Vagina (tissue), 2 donors: ENCODE data around the gene MAML2. TPM values are rescaled to one million over a fixed set of nuclear protein-coding genes. Genes with fewer than 3 reads are reported as not detected.

Source experiments
- DNase-seq, 2 donors: peaks; one replicate each; pipeline ENCODE4 v3.0.0-alpha.2; 2017; ENCODE audit errors: extremely low spot score in 2 of 2
- H3K27ac ChIP-seq: fragments of 200-600 bp; sonication (generic); one replicate; pipeline ENCODE4 v1.5.1; 2019
- H3K27me3 ChIP-seq: fragments of 200-600 bp; sonication (generic); one replicate; pipeline ENCODE4 v1.5.1; 2019
- H3K36me3 ChIP-seq, 2 donors: fragments of 200-600 bp; sonication (generic); one replicate each; pipeline ENCODE4 v1.5.1; 2017 to 2019
- H3K4me1 ChIP-seq: fragments of 200-600 bp; sonication (generic); one replicate; pipeline ENCODE4 v1.5.1; 2019
- H3K4me3 ChIP-seq, 2 donors: fragments of 200-600 bp; sonication (generic); 1 replicate in 1 of 2; 2 replicates in 1 of 2; pipeline ENCODE4 v1.5.1; 2016 to 2019
- H3K9me3 ChIP-seq: fragments of 200-600 bp; sonication (generic); one replicate; pipeline ENCODE4 v1.5.1; 2019
- POLR2A ChIP-seq, 2 donors: fragments of 450-650 bp; IDR thresholded peaks; one replicate each; pipeline ENCODE4 v1.6.1; 2017; ENCODE audit warnings: antibody characterized with exemption in 2 of 2, mild to moderate bottlenecking in 2 of 2, moderate library complexity in 2 of 2
- POLR2AphosphoS5 ChIP-seq, 2 donors: sonication (generic); formaldehyde crosslinking; IDR thresholded peaks; one replicate each; pipeline ENCODE4 v1.9.0; 2017; ENCODE audit warnings: antibody characterized with exemption in 2 of 2, mild to moderate bottlenecking in 2 of 2, low read depth in 1 of 2; ENCODE audit not compliant: insufficient read depth in 1 of 2
- intact Hi-C: fragments of 100-400 bp; cut with DNase I; formaldehyde crosslinking; loops from one replicate; pipeline ENCODE4 v1.15.1; 2023
- total RNA-seq: library from RNA; depleted of rRNA; stranded (reverse); fragments of >200 nt; gene quantifications from one replicate; pipeline ENCODE4 v1.2.3, GENCODE V29; 2016
- TF ChIP-seq, protein P1 (sequence below), 3 experiments: fragments of 450-650 bp in 2 of 3; fragments of 200-600 bp in 1 of 3; sonication (generic) in 1 of 3; IDR thresholded peaks; one replicate each; pipeline ENCODE4 v1.5.1; 2017 to 2019; ENCODE audit warnings: antibody characterized with exemption in 3 of 3, mild to moderate bottlenecking in 2 of 3, moderate library complexity in 2 of 3

Gene MAML2
- total RNA-seq, 1 donor from 2014 or later, result 36.3 TPM

DNA sequence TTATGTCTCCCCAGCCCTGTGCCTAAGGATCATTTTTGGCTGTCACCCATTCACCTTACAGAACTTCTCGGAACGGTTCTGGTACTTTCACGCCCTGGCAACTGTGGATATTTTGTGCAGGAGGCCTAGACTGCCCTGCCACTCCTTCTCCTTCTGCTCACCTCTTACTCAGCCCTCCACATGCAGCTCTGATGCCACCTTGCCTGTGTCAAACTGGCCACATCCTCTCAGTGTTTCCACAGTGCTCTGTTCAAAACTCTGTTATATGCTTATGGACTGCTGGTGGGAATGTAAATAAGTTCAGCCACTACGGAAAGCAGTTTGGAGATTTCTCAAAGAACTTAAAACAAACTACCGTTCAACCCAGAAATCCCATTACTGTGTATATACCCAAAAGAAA is 318.3 kb downstream of the MAML2 start:
- no peak for TF ChIP-seq POLR2A (IDR thresholded peaks at IDR 0.05)
- TF ChIP-seq POLR2AphosphoS5 (IDR thresholded peaks at IDR 0.05; ENCODE audit: insufficient read depth in 1 of 2, low read depth in 1 of 2), result no peak
- TF ChIP-seq, protein P1, sequence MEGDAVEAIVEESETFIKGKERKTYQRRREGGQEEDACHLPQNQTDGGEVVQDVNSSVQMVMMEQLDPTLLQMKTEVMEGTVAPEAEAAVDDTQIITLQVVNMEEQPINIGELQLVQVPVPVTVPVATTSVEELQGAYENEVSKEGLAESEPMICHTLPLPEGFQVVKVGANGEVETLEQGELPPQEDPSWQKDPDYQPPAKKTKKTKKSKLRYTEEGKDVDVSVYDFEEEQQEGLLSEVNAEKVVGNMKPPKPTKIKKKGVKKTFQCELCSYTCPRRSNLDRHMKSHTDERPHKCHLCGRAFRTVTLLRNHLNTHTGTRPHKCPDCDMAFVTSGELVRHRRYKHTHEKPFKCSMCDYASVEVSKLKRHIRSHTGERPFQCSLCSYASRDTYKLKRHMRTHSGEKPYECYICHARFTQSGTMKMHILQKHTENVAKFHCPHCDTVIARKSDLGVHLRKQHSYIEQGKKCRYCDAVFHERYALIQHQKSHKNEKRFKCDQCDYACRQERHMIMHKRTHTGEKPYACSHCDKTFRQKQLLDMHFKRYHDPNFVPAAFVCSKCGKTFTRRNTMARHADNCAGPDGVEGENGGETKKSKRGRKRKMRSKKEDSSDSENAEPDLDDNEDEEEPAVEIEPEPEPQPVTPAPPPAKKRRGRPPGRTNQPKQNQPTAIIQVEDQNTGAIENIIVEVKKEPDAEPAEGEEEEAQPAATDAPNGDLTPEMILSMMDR (IDR thresholded peaks at IDR 0.05), result no peak
- H3K9me3 ChIP-seq, result no peaks in the 10 kb centered on the region
- H3K4me3 ChIP-seq, result no peak overlapping the region
- H3K36me3 ChIP-seq, result no peaks in the 10 kb centered on the region
- no peak for DNase-seq
- H3K27me3 ChIP-seq, result no peaks in the 10 kb centered on the region
- intact Hi-C loops, result no loop called here
- no peak overlapping the region for H3K27ac ChIP-seq
- H3K4me1 ChIP-seq, result no peaks in the 10 kb centered on the region

DNA sequence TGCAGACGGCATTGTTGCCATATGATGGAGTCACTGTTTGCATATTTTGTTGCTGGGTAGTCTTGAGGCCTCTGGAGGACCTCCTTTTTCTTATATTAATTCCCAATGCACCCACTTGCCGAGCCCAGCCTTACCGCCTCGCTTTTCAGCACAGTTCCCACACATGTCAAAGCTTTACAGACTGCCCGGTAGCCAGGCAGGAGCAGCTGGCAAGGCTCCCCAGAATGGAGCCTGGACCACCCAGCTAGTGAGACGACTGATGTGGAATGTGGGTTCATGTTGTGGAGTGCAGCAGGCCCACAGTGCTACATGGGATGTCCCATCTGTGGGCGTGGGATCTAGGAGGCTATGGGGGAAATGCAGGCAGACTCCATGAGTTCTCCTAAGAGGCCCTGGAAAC is 319.7 kb downstream of the MAML2 start:
- no peaks in the 10 kb centered on the region for H3K4me1 ChIP-seq
- no peaks in the 10 kb centered on the region for H3K9me3 ChIP-seq
- intact Hi-C loops, result no loop called here
- no peak overlapping the region for H3K27ac ChIP-seq
- no peaks in the 10 kb centered on the region for H3K36me3 ChIP-seq
- no peak overlapping the region for H3K4me3 ChIP-seq
- no peak for DNase-seq
- H3K27me3 ChIP-seq, result no peaks in the 10 kb centered on the region
- TF ChIP-seq POLR2AphosphoS5 (IDR thresholded peaks at IDR 0.05; ENCODE audit: insufficient read depth in 1 of 2, low read depth in 1 of 2), result no peak
- no peak for TF ChIP-seq POLR2A (IDR thresholded peaks at IDR 0.05)
- TF ChIP-seq, protein P1 (IDR thresholded peaks at IDR 0.05), result no peak

DNA sequence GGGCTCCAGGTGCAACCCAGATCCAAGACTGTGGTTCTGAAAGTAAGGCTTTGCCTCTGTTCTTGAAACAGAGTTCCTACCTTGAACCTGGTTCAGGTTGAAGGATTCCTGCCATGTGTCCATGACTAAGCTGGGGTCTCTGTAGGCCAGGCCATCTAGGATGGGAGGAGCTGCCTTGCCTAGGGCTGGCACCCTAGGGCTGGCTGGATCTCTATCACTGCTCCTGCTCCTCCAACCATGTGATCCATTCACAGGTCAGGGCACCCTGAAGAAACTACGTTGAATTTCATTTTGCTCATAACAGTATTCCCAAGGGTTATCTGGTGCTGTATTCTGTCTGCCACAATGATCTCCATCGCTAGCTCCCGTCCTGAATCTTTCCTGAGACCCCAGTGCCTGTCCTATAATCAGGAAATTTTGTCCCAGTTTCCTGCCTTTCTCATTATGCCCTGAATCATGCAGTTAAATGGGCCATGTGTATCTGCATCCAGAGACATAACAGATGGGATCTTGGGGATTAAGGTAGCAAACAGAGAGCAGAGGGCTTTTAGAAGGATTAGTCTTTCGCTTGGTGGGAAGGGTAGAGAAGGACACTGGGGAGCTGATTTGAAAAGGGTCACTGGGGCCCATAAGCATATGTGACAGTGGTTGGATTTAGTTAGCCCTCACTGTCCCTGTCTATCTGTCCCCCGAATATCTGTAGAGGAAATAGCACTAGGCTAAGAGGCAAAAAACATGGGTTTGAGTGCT is 320.9 kb downstream of the MAML2 start:
- TF ChIP-seq POLR2A (IDR thresholded peaks at IDR 0.05) (no peak), POLR2AphosphoS5 (IDR thresholded peaks at IDR 0.05; ENCODE audit: insufficient read depth in 1 of 2, low read depth in 1 of 2) (no peak)
- TF ChIP-seq, protein P1 (IDR thresholded peaks at IDR 0.05), result no peak
- no peak overlapping the region for H3K27ac ChIP-seq
- no peaks in the 10 kb centered on the region for H3K27me3 ChIP-seq
- H3K4me1 ChIP-seq, result no peaks in the 10 kb centered on the region
- H3K36me3 ChIP-seq, result no peaks in the 10 kb centered on the region
- H3K4me3 ChIP-seq, result no peak overlapping the region
- no peak for DNase-seq
- no peaks in the 10 kb centered on the region for H3K9me3 ChIP-seq
- intact Hi-C loops, result no loop called here

DNA sequence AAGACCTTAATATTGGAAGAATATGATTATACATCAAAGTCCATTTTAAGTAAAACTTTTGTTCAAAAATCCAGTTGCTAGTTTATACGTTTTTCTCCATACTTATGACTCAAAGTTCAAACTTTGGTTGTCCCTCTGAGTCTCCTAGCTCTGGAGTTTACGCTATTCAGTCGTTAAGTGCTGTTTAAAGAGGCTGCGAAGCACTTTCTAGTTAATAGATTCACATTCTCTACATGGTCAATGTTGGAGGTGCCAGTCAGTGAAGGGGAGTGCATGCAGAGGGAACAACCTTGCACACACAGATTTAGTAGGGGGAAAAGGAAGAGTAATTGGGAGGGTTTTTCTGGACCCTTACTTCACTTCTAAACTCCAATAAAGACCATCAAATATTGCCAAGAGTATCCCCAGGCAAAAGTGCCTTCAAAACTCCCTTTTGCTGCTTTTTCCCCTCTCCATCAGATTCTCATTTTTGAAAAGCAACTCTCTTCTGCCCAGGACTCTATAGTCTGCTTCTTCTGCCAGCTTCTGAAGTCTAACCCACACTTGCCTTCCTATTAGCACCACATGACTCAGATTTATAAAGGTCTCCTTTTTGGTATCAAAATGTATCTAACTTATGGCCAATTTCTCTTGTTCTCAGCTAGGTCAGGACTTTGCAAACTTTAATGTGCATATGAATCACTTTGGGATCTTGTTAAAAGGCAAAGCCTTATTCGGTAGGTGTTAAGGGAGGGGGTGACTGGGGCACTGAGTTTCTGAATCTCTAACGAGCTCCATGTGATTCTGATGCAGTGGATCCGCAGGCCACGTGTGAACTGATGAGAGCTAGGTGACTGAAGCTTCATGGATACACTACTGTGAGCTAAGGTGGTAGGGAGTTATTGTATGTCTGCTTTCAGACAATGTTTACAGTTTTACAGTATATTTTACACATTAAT is 322.9 kb downstream of the MAML2 start:
- intact Hi-C loops, result no loop called here

More for the DNA sequence above, 322.9 kb downstream of the MAML2 start:
- Histone ChIP-seq H3K4me3 (no peak overlapping the region), H3K27me3 (no peaks in the 10 kb centered on the region), H3K4me1 (no peaks in the 10 kb centered on the region), H3K36me3 (no peaks in the 10 kb centered on the region), H3K27ac (no peak overlapping the region), H3K9me3 (no peaks in the 10 kb centered on the region)
- no peak for DNase-seq
- TF ChIP-seq POLR2AphosphoS5 (IDR thresholded peaks at IDR 0.05; ENCODE audit: insufficient read depth in 1 of 2, low read depth in 1 of 2), result no peak
- TF ChIP-seq, protein P1 (IDR thresholded peaks at IDR 0.05), result no peak
- TF ChIP-seq POLR2A (IDR thresholded peaks at IDR 0.05), result no peak
